DOHH2 (cell line): ENCODE data around the gene TMED10.
A peak's percentile ranks its signal among the peaks of the same experiment; 100 is the strongest.

Experiments
- H3F3A ChIP-seq: fragments of 200-600 bp; sonication (generic), shearing (Covaris generic); 2 replicates; pipeline ENCODE4 v1.6.0; 2016; ENCODE audit warnings: antibody characterized with exemption, mild to moderate bottlenecking; ENCODE audit not compliant: control insufficient read depth, insufficient read depth
- H3K27ac ChIP-seq: fragments of 200-600 bp; sonication (generic); 2 replicates; pipeline ENCODE4 v1.5.1; 2014; ENCODE audit warnings: low read depth, mild to moderate bottlenecking, low read length, moderate library complexity
- H3K27me3 ChIP-seq: fragments of 200-600 bp; sonication (generic); 2 replicates; pipeline ENCODE4 v1.6.1; 2014; ENCODE audit warnings: mild to moderate bottlenecking, low read length, mixed read lengths; ENCODE audit not compliant: control insufficient read depth
- H3K36me3 ChIP-seq: fragments of 200-600 bp; sonication (generic); 2 replicates; pipeline ENCODE4 v1.6.1; 2014; ENCODE audit warnings: mild to moderate bottlenecking, low read length, moderate library complexity, mixed read lengths; ENCODE audit not compliant: control insufficient read depth
- H3K4me1 ChIP-seq: fragments of 200-600 bp; sonication (generic); 2 replicates; pipeline ENCODE4 v1.6.1; 2014; ENCODE audit warnings: mild to moderate bottlenecking, low read length, mixed read lengths; ENCODE audit not compliant: control insufficient read depth
- H3K4me2 ChIP-seq: fragments of 200-600 bp; sonication (generic); 2 replicates; pipeline ENCODE4 v1.6.0; 2014; ENCODE audit warnings: mild to moderate bottlenecking, low read length, moderate library complexity
- H3K4me3 ChIP-seq: fragments of 200-600 bp; sonication (generic); 2 replicates; pipeline ENCODE4 v1.5.1; 2014; ENCODE audit warnings: mild to moderate bottlenecking, low read length, mixed read lengths
- H3K79me2 ChIP-seq: fragments of 200-600 bp; sonication (generic); 2 replicates; pipeline ENCODE4 v1.6.1; 2014; ENCODE audit warnings: mild to moderate bottlenecking, low read length, mixed read lengths; ENCODE audit not compliant: control insufficient read depth
- H3K9me2 ChIP-seq: fragments of 200-600 bp; sonication (generic); replicated peaks from 2 replicates; pipeline ENCODE4 v1.6.1; 2014; ENCODE audit warnings: mild to moderate bottlenecking, low read length, mixed read lengths; ENCODE audit not compliant: control insufficient read depth
- H3K9me3 ChIP-seq: fragments of 200-600 bp; sonication (generic); 2 replicates; pipeline ENCODE4 v1.6.1; 2014; ENCODE audit warnings: antibody characterized with exemption, low read length, mixed read lengths; ENCODE audit not compliant: control insufficient read depth, insufficient read depth
- H4K20me1 ChIP-seq: fragments of 200-600 bp; sonication (generic); 2 replicates; pipeline ENCODE4 v1.6.0; 2014; ENCODE audit warnings: low read depth, mild to moderate bottlenecking, antibody characterized with exemption, low read length, moderate library complexity; ENCODE audit not compliant: control insufficient read depth, insufficient read depth
- EZH2phosphoT487 ChIP-seq: fragments of 200-600 bp; sonication (generic); IDR thresholded peaks from 2 replicates; pipeline ENCODE4 v1.6.1; 2017; ENCODE audit warnings: borderline replicate concordance, mild to moderate bottlenecking, antibody characterized with exemption, low read length, moderate library complexity, mixed read lengths
- TF ChIP-seq, protein P1 (sequence below): fragments of 200-600 bp; sonication (generic); IDR thresholded peaks from one replicate; pipeline ENCODE4 v1.5.1; 2014; ENCODE audit warnings: antibody characterized with exemption, mild to moderate bottlenecking, low read depth, low read length; ENCODE audit not compliant: poor library complexity, severe bottlenecking

The TMED10 gene

DNA sequence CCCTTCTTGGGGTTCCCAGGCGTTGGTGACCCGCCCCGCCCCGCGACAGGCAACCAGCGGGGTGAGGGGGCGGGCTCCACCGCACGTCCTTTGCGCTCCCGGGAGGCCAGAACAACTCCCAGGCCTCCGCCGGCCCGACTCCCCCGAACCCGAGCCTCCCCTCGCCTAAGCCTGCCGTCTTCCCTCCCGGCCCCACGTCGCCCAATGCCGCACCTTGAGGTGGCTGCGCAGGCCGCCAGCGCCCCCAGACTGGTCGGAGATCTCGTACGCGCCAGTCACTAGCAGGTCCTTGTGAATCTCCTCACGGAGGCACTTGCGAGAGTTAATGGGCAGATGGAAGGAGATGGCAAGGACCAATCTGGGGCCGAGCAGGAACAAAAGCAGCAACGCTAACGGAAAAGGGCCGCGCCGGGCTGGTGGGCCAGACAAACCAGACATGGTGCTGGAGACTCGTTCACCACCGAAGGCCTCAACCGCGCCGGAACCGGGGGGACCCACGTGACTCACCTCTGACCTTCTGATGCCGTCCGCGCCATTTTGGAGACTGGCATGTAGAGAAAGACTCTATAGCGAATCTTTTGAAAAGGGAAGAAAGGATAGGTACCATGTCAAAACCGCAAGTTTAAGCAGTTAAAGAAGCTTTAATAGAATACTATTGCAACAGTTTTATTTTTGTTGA, at the start of gene TMED10:
TMED10 (minus strand) TSS at position 471 of the 679 bp plus-strand sequence; CDS start at position 438, 33 bp downstream.
- Histone ChIP-seq H3K4me1 (peaks cover 34% of the 10 kb centered on the region), H3K9me3 (no peaks in the 10 kb centered on the region), H3F3A (peaks cover 4% of the 10 kb centered on the region; the same call in 1 of the 2 replicates), H3K27me3 (no peaks in the 10 kb centered on the region), H3K79me2 (peaks cover 51% of the 10 kb centered on the region), H3K4me3 (peak within 1 kb of the TSS; percentile 91), H3K4me2 (peak within 1 kb of the TSS; percentile 71), H4K20me1 (peaks cover 14% of the 10 kb centered on the region), H3K36me3 (peaks cover 11% of the 10 kb centered on the region), H3K9me2 (no peaks in the 10 kb centered on the region), H3K27ac (peak within 1 kb of the TSS; percentile 89)
- TF ChIP-seq EZH2phosphoT487 = no peak
- TF ChIP-seq, protein P1, sequence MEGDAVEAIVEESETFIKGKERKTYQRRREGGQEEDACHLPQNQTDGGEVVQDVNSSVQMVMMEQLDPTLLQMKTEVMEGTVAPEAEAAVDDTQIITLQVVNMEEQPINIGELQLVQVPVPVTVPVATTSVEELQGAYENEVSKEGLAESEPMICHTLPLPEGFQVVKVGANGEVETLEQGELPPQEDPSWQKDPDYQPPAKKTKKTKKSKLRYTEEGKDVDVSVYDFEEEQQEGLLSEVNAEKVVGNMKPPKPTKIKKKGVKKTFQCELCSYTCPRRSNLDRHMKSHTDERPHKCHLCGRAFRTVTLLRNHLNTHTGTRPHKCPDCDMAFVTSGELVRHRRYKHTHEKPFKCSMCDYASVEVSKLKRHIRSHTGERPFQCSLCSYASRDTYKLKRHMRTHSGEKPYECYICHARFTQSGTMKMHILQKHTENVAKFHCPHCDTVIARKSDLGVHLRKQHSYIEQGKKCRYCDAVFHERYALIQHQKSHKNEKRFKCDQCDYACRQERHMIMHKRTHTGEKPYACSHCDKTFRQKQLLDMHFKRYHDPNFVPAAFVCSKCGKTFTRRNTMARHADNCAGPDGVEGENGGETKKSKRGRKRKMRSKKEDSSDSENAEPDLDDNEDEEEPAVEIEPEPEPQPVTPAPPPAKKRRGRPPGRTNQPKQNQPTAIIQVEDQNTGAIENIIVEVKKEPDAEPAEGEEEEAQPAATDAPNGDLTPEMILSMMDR = peak; percentile 18

DNA sequence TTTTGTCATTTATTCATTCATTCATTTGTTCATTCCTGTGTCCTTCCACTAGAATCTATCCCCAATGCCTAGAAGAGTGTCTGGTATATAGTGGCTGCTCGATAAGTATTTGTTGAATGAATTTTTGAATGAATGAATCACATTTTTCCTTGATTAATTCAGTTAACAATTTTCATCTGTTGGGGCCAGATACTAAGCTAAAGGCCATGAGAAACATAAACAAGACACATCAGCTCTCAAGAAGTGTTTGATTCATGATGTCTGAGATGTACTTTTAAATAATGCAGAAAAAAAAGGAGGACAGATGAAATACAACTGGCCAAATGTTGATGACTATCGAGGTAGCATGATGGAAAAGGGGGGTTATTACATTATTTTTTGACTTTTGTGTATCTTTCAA, 48.1 kb upstream of the TMED10 start:
- H3K27ac ChIP-seq = no peak overlapping the region
- TF ChIP-seq, protein P1 = no peak
- no peak for TF ChIP-seq EZH2phosphoT487
- no peak overlapping the region for H3K4me3 ChIP-seq
- no peaks in the 10 kb centered on the region for H3K9me3 ChIP-seq
- H3K4me2 ChIP-seq = peak overlapping the region; percentile 81; the same call in 1 of the 2 replicates
- H4K20me1 ChIP-seq = no peaks in the 10 kb centered on the region
- H3K36me3 ChIP-seq = no peaks in the 10 kb centered on the region
- peaks cover 7% of the 10 kb centered on the region for H3F3A ChIP-seq
- no peaks in the 10 kb centered on the region for H3K79me2 ChIP-seq
- no peaks in the 10 kb centered on the region for H3K27me3 ChIP-seq
- H3K4me1 ChIP-seq = peaks cover 39% of the 10 kb centered on the region
- H3K9me2 ChIP-seq = no peaks in the 10 kb centered on the region

DNA sequence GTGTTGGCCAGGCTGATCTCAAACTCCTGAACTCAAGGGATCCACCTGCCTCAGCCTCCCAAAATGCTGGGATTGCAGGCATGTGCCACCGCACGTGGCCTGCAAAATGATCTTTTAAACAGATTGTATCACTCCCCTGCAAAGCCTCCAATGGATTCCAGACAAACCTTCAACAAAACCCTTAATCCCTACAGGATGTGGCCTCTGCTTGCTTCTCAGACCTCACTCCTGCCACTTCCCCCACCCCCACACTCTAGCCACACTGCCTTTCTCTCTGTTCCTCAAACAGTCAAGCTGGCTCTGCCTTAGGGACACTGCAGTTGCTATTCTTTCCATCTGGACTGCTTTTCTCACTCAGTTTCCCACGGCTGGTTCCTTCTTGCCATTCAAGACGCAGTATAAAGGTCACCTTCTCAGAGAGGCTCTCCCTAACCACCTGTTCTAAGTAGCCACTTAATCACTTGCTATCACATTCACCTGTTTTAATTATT, 47.3 kb upstream of the TMED10 start:
- Histone ChIP-seq H3K4me2 (peak overlapping the region; percentile 81), H3K79me2 (no peaks in the 10 kb centered on the region), H3K9me2 (no peaks in the 10 kb centered on the region), H3K27me3 (no peaks in the 10 kb centered on the region), H3K4me3 (peak overlapping the region; percentile 55), H3K27ac (no peak overlapping the region; the same call in 1 of the 2 replicates), H3K4me1 (peaks cover 38% of the 10 kb centered on the region), H3K36me3 (no peaks in the 10 kb centered on the region), H3F3A (peaks cover 7% of the 10 kb centered on the region), H3K9me3 (no peaks in the 10 kb centered on the region), H4K20me1 (no peaks in the 10 kb centered on the region)
- no peak for TF ChIP-seq EZH2phosphoT487
- TF ChIP-seq, protein P1 = no peak
